Chondrocyte (in vitro differentiated cells): ENCODE data around the gene ITPRID2. TPM values are rescaled to one million over a fixed set of nuclear protein-coding genes. Genes with fewer than 3 reads are reported as not detected.

ENCODE experiments used
- DNase-seq: peaks from one replicate; pipeline ENCODE4 v3.0.0; 2021; ENCODE audit warnings: mixed read lengths, low spot score
- H3K27ac Mint-ChIP-seq: one replicate; pipeline ENCODE4 v1.8.0; 2021; ENCODE audit warnings: mild to moderate bottlenecking, moderate library complexity, mixed read lengths; ENCODE audit not compliant: unreplicated experiment
- H3K27me3 Mint-ChIP-seq: 2 replicates; pipeline ENCODE4 v1.8.0; 2021; ENCODE audit warnings: low read depth, mixed read lengths
- H3K36me3 Mint-ChIP-seq: 2 replicates; pipeline ENCODE4 v1.8.0; 2021; ENCODE audit warnings: low read depth, mixed read lengths
- H3K4me1 Mint-ChIP-seq: 2 replicates; pipeline ENCODE4 v1.8.0; 2021; ENCODE audit warnings: low read depth, mild to moderate bottlenecking, mixed read lengths
- H3K4me3 Mint-ChIP-seq: one replicate; pipeline ENCODE4 v1.8.0; 2021; ENCODE audit warnings: mild to moderate bottlenecking, moderate library complexity, mixed read lengths; ENCODE audit not compliant: unreplicated experiment
- H3K9me3 Mint-ChIP-seq: 2 replicates; pipeline ENCODE4 v1.8.0; 2021; ENCODE audit warnings: low read depth, mixed read lengths
- total RNA-seq: library from RNA; stranded (reverse); gene quantifications from 3 replicates; pipeline ENCODE4 v1.2.1, GENCODE V29; 2021
- TF ChIP-seq, protein P1 (sequence below): fragments of 200-600 bp; sonication (generic); IDR thresholded peaks from 2 replicates; pipeline ENCODE4 v1.5.0; 2021; ENCODE audit warnings: antibody characterized with exemption, mild to moderate bottlenecking, moderate library complexity

Gene ITPRID2
- total RNA-seq, 1 donor from 2014 or later, result 64.6 TPM

DNA sequence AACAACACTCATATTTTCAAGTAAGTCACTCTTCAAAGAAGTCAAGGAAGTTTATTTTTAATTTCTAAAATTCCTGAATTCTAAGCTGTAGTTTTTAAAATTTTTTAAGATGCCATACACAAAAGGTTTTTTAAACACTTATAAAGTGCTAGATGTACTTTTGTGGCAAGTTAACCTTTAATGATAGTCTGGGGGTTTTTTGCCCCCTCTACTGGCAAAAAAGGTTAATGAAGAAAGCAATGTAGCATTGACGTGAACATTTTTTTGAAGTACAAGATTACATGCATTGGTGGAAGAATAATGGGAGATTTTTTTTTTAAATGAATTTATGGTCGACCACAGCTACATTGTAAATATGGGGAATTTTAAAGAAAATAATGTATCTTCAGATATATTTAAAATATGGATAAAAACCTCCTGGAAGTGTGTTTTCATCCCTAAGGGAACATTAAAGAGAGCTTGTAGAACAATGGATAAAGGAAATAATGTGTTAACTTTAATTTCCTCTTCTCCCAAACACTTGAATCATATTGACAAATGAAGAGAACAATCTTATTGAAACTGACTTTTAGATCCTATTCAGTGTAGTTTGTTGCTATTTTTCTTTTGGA is 12.6 kb downstream of the ITPRID2 start:
- Mint-ChIP-seq H3K4me3 (no peak overlapping the region), H3K4me1 (peaks cover 23% of the 10 kb centered on the region), H3K9me3 (no peaks in the 10 kb centered on the region), H3K36me3 (peaks cover 22% of the 10 kb centered on the region), H3K27me3 (no peaks in the 10 kb centered on the region), H3K27ac (peak overlapping the region; percentile 65)
- no peak for DNase-seq
- TF ChIP-seq, protein P1, sequence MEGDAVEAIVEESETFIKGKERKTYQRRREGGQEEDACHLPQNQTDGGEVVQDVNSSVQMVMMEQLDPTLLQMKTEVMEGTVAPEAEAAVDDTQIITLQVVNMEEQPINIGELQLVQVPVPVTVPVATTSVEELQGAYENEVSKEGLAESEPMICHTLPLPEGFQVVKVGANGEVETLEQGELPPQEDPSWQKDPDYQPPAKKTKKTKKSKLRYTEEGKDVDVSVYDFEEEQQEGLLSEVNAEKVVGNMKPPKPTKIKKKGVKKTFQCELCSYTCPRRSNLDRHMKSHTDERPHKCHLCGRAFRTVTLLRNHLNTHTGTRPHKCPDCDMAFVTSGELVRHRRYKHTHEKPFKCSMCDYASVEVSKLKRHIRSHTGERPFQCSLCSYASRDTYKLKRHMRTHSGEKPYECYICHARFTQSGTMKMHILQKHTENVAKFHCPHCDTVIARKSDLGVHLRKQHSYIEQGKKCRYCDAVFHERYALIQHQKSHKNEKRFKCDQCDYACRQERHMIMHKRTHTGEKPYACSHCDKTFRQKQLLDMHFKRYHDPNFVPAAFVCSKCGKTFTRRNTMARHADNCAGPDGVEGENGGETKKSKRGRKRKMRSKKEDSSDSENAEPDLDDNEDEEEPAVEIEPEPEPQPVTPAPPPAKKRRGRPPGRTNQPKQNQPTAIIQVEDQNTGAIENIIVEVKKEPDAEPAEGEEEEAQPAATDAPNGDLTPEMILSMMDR, result peak; percentile 87

DNA sequence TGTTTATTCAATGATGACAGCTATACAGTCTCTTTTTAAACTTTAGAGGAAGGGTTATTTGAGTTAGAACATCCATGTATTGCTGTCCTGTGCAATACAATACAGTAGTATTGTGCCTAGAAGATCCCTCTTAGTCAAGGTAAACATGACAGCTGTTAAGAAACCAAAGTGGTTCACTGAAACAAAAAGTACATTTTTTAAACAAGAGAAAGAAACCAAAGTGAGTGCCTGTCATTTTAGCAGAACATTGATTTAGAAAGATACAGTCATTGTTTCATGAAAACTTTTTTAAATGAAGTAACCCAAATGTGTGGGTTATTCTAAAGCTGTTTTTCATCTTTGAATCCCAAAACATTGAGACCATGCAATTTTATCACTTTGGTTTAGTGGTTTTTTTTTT is 15.5 kb downstream of the ITPRID2 start:
- Mint-ChIP-seq H3K36me3 (peaks cover 12% of the 10 kb centered on the region), H3K27ac (no peak overlapping the region), H3K27me3 (no peaks in the 10 kb centered on the region), H3K4me3 (no peak overlapping the region), H3K4me1 (peaks cover 23% of the 10 kb centered on the region), H3K9me3 (no peaks in the 10 kb centered on the region)
- TF ChIP-seq, protein P1, result no peak
- no peak for DNase-seq

DNA sequence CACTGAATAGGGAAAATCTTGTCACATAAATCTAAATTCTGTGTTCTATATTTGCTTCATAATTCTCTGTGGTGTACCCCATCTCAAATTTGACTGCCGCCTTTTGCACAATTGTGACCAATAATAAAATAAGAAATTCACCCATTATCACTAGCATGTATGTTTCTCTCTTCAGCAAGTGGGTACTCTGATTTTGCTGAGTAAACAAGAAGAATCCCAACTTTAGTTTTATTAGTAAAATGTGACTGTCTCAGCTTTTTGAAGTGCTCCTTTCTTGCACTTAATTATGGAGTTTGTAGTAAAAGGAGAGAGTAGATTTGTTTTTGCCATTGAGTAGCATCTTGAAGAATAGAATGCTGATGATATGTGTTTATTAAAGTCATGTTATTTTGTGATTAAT is 16.1 kb downstream of the ITPRID2 start:
- no peak overlapping the region for H3K4me3 Mint-ChIP-seq
- no peaks in the 10 kb centered on the region for H3K9me3 Mint-ChIP-seq
- peaks cover 10% of the 10 kb centered on the region for H3K36me3 Mint-ChIP-seq
- no peak for DNase-seq
- H3K4me1 Mint-ChIP-seq, result peaks cover 21% of the 10 kb centered on the region
- TF ChIP-seq, protein P1, result no peak
- H3K27me3 Mint-ChIP-seq, result no peaks in the 10 kb centered on the region
- H3K27ac Mint-ChIP-seq, result no peak overlapping the region

DNA sequence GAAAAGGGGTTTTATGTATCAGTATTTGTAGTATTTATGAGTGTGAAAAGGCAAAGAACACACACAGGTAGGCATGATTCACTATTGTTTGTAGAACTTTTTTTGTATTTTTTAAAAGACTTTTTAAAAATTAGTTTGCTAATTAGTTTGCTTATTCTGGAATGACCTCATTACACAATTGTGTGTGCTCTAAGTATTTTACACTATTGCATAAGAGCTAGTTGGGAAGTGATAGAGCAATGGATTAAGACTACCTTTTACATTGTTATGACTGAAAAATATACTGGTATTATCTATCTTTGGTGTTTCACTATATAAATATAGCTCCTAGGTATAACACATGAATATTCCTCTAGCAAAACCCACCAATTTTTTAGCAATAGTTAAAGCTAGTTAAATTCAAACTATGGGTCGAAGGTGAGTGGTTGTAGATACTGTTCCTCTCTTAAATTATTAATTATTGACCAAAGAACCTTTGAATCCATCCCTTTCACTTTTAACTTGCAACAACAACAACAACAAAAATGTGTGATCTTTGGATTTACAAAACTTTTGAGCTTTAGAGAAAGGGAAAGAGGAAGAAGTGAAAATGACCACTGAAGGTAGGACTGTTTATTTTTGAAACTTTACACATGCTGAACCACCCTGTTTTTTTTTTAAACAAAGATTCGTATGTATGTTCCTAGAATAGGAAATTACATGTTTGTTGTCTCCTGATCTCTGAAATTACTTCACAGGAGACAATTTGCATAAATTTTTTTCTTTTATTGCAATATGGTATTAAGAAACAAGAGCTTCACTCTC is 18.7 kb downstream of the ITPRID2 start:
- H3K27me3 Mint-ChIP-seq, result no peaks in the 10 kb centered on the region
- TF ChIP-seq, protein P1, result no peak
- DNase-seq, result no peak
- H3K27ac Mint-ChIP-seq, result no peak overlapping the region
- peaks cover 14% of the 10 kb centered on the region for H3K36me3 Mint-ChIP-seq
- H3K4me1 Mint-ChIP-seq, result peaks cover 7% of the 10 kb centered on the region
- H3K9me3 Mint-ChIP-seq, result no peaks in the 10 kb centered on the region
- H3K4me3 Mint-ChIP-seq, result no peak overlapping the region

DNA sequence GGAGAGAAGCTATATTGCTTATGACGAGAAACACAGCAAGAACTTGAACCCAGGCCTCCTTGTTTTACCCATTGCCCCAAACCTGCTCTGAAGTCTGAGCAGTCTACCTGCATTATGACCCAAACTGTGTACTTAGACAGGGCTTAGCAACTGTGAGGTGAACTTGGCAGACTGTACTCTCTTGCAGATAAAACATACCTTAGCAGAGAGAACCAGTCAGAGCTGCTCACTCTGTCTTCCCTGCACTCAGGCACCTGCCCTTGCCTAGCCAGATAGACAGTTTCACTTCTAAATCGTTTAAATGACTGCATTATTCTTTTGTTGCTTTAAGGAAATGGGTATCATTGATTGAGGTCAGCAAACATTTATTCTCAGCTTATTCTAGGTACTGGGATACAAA is 20.3 kb downstream of the ITPRID2 start:
- Mint-ChIP-seq H3K27me3 (no peaks in the 10 kb centered on the region), H3K4me1 (peaks cover 12% of the 10 kb centered on the region), H3K4me3 (no peak overlapping the region), H3K27ac (no peak overlapping the region), H3K36me3 (peaks cover 26% of the 10 kb centered on the region), H3K9me3 (no peaks in the 10 kb centered on the region)
- TF ChIP-seq, protein P1, result no peak
- DNase-seq, result no peak
